RPMI7951 (cell line): ENCODE results near the gene CNTRL. TPM values are rescaled to one million over a fixed set of nuclear protein-coding genes. Genes with fewer than 3 reads are reported as not detected.

Source experiments
- DNase-seq: peaks from one replicate; pipeline ENCODE4 v3.0.0-alpha.2; 2012; ENCODE audit warnings: low read depth
- total RNA-seq: library from RNA; depleted of rRNA; stranded (reverse); fragments of >200 nt; shearing (Covaris generic); gene quantifications from 2 replicates; pipeline ENCODE4 v1.2.3, GENCODE V29; 2014

Gene CNTRL
- total RNA-seq, 1 experiment from 2014 or later: 19.5 TPM

- peak; percentile 95 for DNase-seq
Observed at GRCh38 chr9:121201738-121202533, 127.2 kb downstream of the CNTRL start, which contains the start of gene RAB14. Gene RAB14 (minus strand): TSS chr9:121201869. CDS start chr9:121193412, 8,457 bp downstream.

DNA sequence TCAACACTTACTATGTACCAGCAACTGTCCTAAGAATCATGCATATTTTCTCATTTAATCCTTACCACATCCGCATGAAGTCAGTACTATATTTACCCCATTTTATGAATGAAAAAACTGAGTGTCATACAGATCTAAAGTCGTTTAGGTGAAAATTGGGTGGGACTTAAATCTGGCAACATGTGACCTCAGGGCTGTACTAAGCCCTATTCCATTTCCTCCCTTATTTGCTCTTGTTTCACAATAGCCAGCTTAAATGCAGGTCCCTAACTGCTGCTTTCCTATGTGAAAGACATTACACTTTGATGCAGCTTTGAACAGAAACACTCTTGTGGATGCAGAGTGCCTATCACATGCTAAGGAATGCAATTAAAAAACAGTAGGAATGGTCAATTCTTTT, 129.4 kb downstream of the CNTRL start:
- DNase-seq: no peak

DNA sequence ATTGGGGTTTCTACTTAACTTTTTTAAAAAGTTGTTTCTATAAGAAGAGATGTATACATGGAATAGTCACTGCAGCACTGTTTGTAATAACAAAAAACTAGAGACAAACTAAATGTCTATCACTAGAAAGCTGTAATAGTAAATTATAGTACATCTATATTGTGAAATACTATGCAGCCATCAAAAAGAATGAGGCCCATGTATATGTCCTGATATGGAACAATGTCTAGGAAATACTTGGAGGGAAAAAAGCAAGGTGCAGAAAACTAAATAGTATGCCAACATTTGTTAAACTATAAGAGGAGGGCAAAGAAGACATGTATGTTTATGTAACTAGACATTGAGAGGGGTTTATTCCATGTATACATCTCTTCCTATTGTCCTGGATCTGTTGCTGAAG, 129.9 kb downstream of the CNTRL start:
- no peak for DNase-seq

DNA sequence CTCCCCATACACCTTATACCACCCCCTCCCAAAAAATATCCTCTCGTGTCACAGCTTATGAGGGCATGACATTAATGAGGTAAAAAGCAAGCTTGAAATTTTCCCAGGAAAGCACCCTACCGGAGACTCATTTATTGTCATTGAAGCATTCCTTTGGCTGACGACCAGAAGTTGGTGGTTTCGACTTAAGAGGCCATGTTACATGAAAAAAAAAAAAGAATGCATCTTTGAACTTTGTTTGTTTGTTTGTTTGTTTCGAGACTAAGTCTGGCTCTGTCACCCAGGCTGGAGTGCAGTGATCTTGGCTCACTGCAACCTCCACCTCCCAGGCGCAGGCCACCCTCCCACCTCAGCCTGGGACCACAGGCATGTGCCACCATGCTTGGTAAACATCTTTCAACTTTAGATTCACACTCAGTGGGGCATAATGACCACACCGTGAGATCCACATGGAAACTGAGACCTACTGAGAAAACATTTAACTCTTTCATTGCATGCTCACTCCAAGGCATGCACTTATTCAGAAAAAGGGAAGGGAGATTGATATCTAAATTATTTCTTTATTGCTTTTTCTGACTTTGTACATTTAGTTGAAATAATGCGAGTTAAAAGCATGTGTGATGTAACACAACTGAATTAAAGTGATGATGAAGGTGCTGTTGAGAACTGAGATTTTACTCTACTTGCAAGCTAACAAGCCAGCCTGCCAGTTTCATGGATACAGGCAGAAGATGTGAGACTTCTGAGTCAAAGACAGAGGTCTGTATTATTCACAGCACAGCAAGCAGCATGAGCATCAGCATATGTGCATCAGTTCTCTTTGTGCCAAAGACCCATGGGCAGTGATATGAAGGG, 132.0 kb downstream of the CNTRL start:
- peak; percentile 60 for DNase-seq

DNA sequence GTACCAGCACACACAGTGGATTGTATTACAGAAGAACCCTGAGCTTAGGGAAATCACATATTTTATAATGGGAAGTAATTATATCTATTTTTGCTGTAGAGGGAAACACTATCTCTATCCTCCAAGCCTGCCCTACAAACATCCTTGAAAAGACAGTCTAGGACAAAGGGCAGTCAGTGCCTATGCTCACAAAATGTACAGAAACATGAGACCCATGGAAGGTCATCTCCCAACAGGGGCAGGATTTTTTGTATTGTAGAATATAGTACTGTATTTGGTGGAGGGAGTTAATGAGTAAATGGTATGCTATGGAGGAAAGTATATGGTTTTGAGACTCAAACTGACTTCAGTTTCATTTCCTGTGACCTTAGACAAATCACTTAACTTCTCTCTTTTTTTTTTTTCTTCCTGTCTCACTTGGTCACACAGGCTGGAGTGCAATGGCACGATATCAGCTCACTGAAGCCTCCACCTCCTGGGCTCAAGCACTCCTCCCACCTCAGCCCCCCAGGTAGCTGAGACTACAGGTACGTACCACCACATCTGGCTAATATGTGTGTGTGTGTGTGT, 132.7 kb downstream of the CNTRL start:
- no peak for DNase-seq

DNA sequence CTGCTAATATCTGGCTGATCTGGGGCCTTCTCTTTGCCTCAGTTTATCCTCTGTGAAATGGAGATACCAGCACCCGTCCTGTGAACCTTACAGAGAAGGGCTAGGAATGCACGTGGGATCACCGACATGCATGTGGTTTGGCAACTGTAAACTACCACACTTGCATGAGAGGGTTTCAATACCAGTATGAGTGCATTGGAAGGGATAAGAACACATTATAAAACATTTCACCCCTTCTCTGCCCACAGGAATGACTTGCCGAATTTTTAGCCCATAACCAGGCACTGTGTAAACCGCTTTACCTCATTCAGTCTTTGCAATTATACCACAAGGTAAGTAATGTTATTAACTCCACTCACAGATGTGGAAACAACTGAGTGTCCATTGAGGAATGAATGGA, 135.8 kb downstream of the CNTRL start:
- DNase-seq: no peak

GRCh38 chr9:121213136-121213806, 138.5 kb downstream of the CNTRL start:
- peak; percentile 81 for DNase-seq

DNA sequence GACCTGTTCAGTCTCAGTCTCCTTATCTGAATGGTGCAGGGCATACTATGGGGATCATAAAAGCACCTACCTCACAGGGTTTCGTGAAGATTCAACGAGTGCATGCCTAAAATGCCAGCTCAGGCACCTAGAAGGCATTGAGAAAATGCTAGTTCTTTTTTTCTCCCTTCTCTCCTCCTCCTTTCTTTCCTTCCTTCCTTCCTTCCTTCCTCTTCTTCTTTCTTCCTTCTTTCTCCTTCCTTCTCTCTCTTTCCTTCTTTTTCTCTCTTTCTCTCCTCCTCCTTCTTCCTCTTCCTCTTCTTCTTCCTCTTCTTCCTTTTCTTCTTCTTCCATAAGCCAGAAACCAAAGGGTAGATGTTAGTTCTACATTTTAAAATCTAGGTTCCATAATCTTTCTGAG, 139.2 kb downstream of the CNTRL start:
- no peak for DNase-seq

DNA sequence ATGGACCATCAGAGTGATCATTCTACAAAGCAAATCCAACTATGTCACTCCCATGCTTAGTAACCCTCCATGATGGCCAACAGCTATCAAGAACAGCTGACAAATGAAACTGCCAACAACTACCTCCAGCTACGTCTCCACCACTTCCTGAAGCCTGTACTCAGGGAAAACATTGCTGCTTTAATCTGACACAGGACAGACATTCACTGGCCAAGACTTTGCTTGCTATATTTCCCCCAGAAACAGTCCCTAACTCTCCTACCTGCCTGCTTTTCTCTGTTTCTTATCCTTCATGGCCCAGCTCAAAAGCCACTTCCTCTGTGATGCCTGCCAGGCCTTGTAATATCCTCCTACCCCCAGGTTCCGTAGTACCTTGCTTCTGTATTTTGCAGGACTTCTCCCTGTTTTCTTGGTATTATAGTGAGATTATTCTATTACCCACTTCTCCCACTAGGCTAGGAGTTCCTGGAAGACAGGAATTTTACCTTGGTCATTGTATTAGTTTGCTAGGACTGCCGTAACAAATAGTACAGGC, 141.6 kb downstream of the CNTRL start:
- no peak for DNase-seq

- peak; percentile 52 for DNase-seq
Observed at GRCh38 chr9:121217609-121218292, 143.0 kb downstream of the CNTRL start.

GRCh38 chr9:121218357-121219027, 143.7 kb downstream of the CNTRL start:
- DNase-seq: peak; percentile 48

DNA sequence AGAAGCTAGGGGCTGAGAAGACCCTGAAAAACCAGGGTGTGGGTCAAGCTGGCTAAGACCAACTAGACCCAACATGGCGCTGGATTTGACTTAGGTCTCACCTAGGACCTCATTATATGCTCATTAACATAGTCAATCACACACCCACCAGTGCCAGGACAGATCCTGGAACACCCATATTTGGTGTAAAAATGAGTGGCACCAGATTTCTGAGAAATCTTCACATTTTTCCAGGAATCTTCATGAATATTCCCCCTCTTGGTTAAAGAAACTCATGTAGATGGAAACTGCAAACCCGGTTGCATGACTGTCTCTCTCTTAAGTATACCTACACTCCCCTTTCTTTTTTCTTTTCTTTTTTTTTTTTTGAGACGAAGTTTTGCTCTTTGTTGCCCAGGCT, 144.8 kb downstream of the CNTRL start:
- no peak for DNase-seq

- no peak for DNase-seq
Observed at GRCh38 chr9:121220996-121221663, 146.4 kb downstream of the CNTRL start.

DNA sequence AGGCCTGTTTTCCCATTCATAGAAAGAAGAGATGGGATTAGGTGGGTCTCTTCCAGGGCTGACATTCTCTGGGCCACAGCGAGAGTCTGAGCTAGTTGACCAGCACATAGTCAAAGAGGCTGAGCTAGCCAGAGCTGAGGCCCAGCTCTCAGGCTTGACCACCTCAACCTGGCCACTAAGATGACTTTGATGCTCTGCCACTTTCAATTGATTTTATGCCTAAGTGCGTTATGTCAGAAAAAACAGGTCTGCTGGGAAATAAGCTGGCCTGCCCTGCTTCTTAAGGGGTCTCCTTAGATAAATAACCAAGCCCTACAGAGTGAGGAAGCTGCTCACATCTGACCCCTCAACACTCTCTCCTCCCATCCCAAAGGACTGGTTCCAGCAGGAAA, 146.9 kb downstream of the CNTRL start:
- no peak for DNase-seq

DNA sequence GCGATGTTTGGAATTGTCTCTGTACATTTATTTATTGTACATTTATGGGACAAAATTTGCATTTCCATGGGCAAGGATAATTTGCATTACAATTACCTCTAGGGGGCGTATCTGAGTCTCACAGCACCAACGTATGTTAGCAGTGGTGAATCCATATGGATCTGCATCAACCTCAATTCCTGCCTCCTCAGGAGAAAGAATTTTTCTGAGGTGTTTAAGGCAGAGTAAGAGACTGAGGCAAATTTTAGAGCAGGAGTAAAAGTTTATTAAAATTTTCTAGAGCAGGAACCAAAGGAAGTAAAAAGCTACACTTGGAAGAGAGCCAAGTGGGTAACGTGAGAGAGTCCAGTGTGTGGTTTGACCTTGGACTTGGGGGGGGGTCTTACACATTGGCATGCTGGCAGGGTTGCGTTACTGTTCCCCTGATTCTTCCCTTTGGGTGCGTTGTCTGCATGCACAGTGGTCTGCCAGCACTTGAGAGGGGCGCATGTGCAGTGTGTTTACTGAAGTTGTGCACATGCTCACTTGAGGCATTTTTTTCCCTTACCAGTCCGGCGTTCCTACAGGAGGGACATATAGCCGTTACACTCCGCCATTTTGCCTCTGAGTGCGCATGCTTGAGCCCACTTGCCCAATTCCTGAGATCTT, 147.9 kb downstream of the CNTRL start:
- DNase-seq: peak; percentile 61

DNA sequence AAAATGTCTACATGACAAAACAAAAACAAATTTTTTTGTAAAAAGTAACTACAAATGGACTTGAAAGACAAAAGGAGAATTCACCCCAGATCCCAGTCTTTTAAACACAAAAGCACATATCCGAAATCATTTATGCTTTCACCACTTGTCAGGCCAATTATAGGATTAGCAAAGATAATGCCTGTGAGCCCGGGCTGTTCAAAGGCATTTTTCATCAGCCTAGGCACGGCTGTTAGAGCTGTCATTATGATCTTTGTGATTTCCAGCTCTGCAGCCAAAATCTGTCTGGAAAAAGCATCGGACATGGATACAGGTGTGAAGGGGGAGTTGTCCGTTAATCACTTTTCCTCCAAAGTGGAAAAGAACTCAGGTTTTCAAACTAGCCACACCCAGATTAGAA, 150.5 kb downstream of the CNTRL start:
- DNase-seq: no peak

GRCh38 chr9:121226175-121226574, 151.4 kb downstream of the CNTRL start:
- DNase-seq: peak; percentile 41
